Tibial nerve (tissue), 4 donors: Measurements from ENCODE around the gene CSNK2A2.

Experiments
- EP300 ChIP-seq, 2 donors: sonication (generic); formaldehyde crosslinking; IDR thresholded peaks; one replicate each; pipeline ENCODE4 v1.6.1; 2017; ENCODE audit warnings: antibody characterized with exemption in 2 of 2, mild to moderate bottlenecking in 1 of 2
- POLR2A ChIP-seq, 2 donors: fragments of 450-650 bp; IDR thresholded peaks; one replicate each; pipeline ENCODE4 v1.6.1; 2017; ENCODE audit warnings: antibody characterized with exemption in 2 of 2, mild to moderate bottlenecking in 2 of 2, moderate library complexity in 2 of 2
- TF ChIP-seq, protein P1 (sequence below), 5 experiments: fragments of 200-600 bp in 3 of 5; fragments of 450-650 bp in 2 of 5; sonication (generic) in 3 of 5; IDR thresholded peaks; one replicate each; pipeline ENCODE4 v1.5.1; 2016 to 2019; ENCODE audit warnings: antibody characterized with exemption in 5 of 5, mild to moderate bottlenecking in 3 of 5, moderate library complexity in 2 of 5

GRCh38 chr16:58128181-58128631, 69.7 kb downstream of the CSNK2A2 start:
- TF ChIP-seq, protein P1, sequence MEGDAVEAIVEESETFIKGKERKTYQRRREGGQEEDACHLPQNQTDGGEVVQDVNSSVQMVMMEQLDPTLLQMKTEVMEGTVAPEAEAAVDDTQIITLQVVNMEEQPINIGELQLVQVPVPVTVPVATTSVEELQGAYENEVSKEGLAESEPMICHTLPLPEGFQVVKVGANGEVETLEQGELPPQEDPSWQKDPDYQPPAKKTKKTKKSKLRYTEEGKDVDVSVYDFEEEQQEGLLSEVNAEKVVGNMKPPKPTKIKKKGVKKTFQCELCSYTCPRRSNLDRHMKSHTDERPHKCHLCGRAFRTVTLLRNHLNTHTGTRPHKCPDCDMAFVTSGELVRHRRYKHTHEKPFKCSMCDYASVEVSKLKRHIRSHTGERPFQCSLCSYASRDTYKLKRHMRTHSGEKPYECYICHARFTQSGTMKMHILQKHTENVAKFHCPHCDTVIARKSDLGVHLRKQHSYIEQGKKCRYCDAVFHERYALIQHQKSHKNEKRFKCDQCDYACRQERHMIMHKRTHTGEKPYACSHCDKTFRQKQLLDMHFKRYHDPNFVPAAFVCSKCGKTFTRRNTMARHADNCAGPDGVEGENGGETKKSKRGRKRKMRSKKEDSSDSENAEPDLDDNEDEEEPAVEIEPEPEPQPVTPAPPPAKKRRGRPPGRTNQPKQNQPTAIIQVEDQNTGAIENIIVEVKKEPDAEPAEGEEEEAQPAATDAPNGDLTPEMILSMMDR (IDR thresholded peaks at IDR 0.05): no peak
- TF ChIP-seq POLR2A (IDR thresholded peaks at IDR 0.05) (no peak), EP300 (IDR thresholded peaks at IDR 0.05) (no peak)
